GM10248 (cell line): ENCODE results near the gene VCAN.

Source experiments
- CTCF ChIA-PET: fragments of 300-600 bp; sonication (Branson Sonifier 250); formaldehyde crosslinking; extraction: SDS; loops from one replicate; lab custom pipeline; 2021; ENCODE audit warnings: antibody characterized with exemption; lab: Yijun Ruan, JAX
- POLR2A ChIA-PET: fragments of 350-650 bp; sonication (Branson Sonifier 250); formaldehyde crosslinking; extraction: SDS; loops from one replicate; lab custom pipeline; 2020; ENCODE audit warnings: antibody characterized with exemption; lab: Yijun Ruan, JAX
- DNase-seq: peaks from one replicate; pipeline ENCODE4 v3.0.0; 2012; ENCODE audit errors: extremely low spot score
- TF ChIP-seq, protein P1 (sequence below): IDR thresholded peaks from 2 replicates; pipeline ENCODE4 v1.5.1; 2012; ENCODE audit warnings: mild to moderate bottlenecking, low read depth; ENCODE audit errors: extremely low read depth, missing control alignments, control extremely low read depth

VCAN gene

DNA sequence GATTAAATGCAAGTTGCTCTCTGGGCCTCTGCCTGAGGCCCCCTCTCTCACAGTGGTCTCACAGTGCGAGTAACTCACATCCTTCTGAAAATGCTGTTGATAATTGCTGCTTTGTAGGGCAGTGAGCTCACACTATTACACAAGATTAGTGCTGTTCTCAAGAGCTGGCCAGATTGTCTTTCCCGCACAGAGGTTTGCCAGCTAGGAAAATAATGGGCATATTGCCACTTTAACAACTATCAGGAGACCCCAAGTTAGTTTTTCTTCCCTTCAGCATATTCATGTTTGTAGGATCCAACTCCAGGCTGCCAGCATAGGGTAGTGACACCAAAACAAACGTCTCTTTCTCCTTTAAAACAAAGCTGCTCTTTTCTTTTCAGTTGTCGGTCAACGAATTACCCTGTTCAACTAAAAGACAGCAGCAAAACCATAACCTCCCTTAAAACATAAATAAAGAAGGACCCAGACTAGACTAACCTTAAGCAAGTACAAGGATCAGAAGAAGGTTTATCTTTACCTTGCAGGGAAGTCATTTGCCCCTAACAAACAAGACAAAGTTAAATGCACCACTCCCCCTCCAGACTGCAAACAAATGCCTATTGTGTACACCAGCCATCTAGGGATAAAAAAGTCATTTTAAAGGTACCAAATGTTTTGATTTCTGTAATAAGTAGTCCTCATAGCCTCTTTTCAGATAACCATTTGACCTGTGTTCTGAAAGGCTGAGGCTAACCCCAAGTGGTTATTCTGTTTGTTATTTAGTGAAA lies 91.4 kb downstream of the VCAN start:
- no peak for DNase-seq
- CTCF ChIA-PET = interaction anchor here (0.7 to 9.1 kb wide), 7 partner anchors 10 to 1251 kb away, joined by 3 to 102 read pairs (median 8); no protein-coding TSS in a partner anchor
- POLR2A ChIA-PET = no interaction called here
- TF ChIP-seq, protein P1, sequence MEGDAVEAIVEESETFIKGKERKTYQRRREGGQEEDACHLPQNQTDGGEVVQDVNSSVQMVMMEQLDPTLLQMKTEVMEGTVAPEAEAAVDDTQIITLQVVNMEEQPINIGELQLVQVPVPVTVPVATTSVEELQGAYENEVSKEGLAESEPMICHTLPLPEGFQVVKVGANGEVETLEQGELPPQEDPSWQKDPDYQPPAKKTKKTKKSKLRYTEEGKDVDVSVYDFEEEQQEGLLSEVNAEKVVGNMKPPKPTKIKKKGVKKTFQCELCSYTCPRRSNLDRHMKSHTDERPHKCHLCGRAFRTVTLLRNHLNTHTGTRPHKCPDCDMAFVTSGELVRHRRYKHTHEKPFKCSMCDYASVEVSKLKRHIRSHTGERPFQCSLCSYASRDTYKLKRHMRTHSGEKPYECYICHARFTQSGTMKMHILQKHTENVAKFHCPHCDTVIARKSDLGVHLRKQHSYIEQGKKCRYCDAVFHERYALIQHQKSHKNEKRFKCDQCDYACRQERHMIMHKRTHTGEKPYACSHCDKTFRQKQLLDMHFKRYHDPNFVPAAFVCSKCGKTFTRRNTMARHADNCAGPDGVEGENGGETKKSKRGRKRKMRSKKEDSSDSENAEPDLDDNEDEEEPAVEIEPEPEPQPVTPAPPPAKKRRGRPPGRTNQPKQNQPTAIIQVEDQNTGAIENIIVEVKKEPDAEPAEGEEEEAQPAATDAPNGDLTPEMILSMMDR = no peak

DNA sequence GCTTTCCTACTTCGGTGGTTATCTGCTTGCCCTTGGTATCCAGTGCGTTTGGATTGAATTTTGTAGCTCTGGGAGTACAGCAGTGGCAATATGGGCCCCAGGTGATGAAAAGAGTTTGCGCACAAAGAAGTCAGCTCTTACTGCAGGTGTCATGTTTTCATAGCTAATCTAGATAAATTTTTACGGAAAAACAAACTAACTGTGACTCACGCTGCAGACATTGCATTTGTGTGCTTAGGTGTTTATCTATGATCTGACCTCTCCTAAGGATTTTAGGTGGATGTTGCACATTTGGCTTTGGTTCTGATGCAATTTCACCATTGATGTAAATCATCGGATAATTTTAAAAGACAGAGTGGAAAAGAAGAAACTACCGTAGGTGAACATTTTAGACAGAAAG lies 92.1 kb downstream of the VCAN start:
- TF ChIP-seq, protein P1 = no peak
- ChIA-PET CTCF (interaction anchor here (0.7 to 9.1 kb wide), 8 partner anchors 11 to 1251 kb away, joined by 3 to 102 read pairs (median 6); no protein-coding TSS in a partner anchor), POLR2A (no interaction called here)
- DNase-seq = no peak

DNA sequence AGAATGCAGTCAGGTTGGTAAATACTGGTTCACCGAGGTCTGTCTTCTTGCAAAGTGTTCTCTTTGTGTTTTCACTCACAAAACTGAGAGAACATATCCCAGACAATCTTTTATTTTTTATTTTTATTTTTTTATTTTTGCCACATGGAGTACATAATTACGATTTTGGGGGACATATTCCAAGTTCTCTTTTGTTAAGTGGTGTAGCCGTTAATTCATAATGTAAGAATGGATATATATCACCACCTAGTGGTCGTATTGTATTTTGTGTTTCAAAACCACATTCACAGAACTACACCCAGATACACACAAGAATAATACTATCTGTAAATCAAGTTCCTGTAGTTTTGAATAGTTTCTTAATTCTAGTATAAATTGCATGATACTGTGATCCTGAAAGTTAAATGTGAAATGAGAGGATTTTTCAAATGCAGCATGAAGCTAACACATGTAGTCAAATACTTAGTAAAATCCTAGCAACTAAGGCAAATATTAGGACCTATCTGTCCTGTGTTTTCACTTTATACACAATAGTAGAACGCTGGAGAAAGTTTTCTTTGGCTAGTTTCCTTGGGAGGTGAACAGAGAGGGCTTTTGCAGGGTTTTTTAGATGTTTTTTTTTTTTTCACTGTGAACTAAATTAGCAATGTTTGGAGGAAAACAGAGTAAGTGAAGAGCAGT lies 92.7 kb downstream of the VCAN start:
- CTCF ChIA-PET = interaction anchor here (0.7 to 9.1 kb wide), 8 partner anchors 11 to 1248 kb away, joined by 3 to 102 read pairs (median 3); no protein-coding TSS in a partner anchor
- peak; percentile 17 for DNase-seq
- POLR2A ChIA-PET = no interaction called here
- TF ChIP-seq, protein P1 = peak; percentile 67

DNA sequence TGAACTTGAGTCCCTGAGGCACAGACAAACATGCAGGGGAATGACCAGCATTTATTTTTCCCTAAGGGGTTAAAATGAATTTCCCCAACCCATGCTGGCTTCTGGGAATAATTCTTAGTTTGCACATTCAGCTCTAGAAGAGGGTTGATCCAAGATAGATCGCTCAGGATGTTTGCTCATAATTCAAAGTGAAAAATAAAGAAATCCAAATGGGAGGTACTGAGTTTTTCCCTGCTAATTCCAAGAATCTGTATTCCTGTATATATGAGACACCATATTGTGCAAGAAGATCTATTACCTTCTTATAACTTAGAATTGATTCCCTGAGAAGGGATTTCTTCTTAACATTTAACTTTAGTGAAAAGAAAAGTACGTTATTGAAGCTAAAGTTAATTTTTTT lies 96.2 kb downstream of the VCAN start:
- ChIA-PET CTCF (interaction anchor here (9.1 kb wide), 1 partner anchor 1215 kb away, joined by 102 read pairs; no protein-coding TSS in a partner anchor), POLR2A (no interaction called here)
- DNase-seq = no peak
- TF ChIP-seq, protein P1 = no peak

DNA sequence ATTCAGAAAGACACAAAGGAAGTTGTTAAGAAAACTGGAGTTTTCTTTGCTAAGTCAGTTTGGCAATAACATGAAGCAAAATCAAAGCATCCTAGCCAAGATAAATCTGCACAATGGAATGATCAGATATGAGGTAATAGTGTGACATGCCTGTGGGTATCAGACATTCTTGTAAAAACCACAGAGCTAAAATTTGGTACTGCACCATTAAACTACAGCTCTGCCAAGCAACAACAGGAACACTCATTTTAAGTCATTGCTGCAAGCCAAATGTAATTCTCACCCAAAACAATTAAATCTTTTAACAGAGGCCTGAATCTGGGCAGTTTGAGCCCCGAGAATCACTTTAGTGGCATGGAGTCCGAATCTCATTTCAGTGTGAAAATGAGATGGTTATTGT lies 96.6 kb downstream of the VCAN start:
- CTCF ChIA-PET = interaction anchor here (9.1 kb wide), 1 partner anchor 1216 kb away, joined by 102 read pairs; no protein-coding TSS in a partner anchor
- TF ChIP-seq, protein P1 = no peak
- POLR2A ChIA-PET = no interaction called here
- no peak for DNase-seq

DNA sequence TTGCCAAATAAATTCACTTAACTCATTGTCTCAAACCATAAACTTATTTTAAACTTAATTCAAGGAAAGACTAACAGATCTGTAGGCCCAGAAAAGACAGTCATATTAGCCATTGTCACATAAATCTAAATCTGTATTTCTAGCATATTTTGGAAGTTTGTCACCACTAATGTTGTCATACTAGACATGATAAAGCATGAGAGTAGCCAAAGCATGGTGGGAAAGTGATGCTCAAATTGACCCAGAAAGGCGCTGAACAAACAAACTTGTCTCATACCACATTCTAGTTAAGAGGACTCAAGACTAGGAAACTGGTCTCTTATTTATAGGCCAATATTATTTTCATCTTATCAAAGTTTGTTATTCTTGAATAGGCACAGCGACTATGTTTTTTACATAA lies 99.4 kb downstream of the VCAN start:
- ChIA-PET POLR2A (no interaction called here), CTCF (interaction anchor here (1.4 kb wide), 1 partner anchor 1218 kb away, joined by 3 read pairs; no protein-coding TSS in a partner anchor)
- TF ChIP-seq, protein P1 = no peak
- DNase-seq = no peak
